Mesenteric fat pad (tissue), 1 donor: ENCODE results near the gene SMARCA4. TPM values are rescaled to one million over a fixed set of nuclear protein-coding genes. Genes with fewer than 3 reads are reported as not detected.

ENCODE experiments used
- DNase-seq: peaks from one replicate; pipeline ENCODE4 v3.0.0-alpha.2; 2020; ENCODE audit warnings: low spot score
- total RNA-seq: library from RNA; stranded (reverse); fragmentation: NEBNext Ultra II Directional; extraction: Animal tissue kit (Norgen Biotek cat#: 25700); gene quantifications from one replicate; pipeline ENCODE4 v1.2.1, GENCODE V29; 2021
- donor health status: DM: yes; HTN: yes; CAD: no.

The SMARCA4 gene
- total RNA-seq, 1 donor from 2014 or later, result 70.7 TPM

DNA sequence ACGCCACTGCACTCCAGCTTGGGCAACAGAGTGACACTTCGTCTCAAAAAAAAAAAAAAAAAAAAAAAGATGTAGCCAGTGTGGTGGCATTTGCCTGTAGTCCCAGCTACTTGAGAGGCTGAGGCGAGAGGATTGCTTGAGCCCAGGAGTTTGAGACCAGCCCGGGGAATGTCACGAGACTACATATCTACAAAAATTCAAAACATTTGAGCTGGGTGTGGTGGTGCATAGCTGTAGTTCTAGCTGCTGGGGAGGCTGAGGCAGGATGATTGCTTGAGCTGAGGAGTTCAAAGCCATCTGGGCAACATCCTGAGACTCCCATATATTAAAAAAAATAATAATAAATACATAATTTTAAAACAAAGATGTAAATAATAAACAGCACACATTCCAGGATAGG is 46.6 kb downstream of the SMARCA4 start:
- no peak for DNase-seq

DNA sequence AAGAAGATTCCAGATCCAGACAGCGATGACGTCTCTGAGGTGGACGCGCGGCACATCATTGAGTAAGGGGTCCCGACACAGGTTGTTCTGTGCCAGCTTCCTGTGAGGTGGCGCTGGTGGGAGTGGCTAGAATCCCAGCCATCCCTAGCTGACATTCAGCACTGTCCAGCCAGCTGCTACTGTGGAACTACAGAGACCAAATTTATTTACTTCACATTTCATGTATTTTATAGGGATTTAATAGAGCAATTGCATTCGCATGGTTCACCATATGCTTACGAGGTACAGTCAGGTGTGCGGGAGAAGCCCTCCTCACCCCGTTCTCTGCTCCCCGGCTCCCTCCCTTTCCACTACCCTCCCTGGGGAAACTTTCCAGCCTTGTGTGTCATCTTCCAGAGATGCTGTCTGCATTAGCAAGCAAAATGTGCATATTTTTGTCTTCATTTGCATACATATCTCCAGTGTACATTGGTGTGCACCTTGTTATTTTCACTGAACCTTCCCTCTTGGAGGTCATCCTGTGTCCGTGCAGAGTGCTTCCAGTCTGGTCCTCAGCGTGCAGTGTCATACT is 47.2 kb downstream of the SMARCA4 start:
- no peak for DNase-seq

GRCh38 chr19:11010041-11010440 is 49.2 kb downstream of the SMARCA4 start:
- DNase-seq, result no peak

GRCh38 chr19:11012507-11012906 is 51.7 kb downstream of the SMARCA4 start:
- DNase-seq, result no peak

- no peak for DNase-seq
Measured at GRCh38 chr19:11013771-11014170, 52.9 kb downstream of the SMARCA4 start.

GRCh38 chr19:11014403-11014911 is 53.6 kb downstream of the SMARCA4 start:
- DNase-seq, result no peak

- DNase-seq, result no peak
Measured at GRCh38 chr19:11016631-11017030, 55.8 kb downstream of the SMARCA4 start.

GRCh38 chr19:11017275-11018035 is 56.6 kb downstream of the SMARCA4 start:
- DNase-seq, result no peak

- no peak for DNase-seq
Measured at GRCh38 chr19:11018179-11018578, 57.3 kb downstream of the SMARCA4 start.

DNA sequence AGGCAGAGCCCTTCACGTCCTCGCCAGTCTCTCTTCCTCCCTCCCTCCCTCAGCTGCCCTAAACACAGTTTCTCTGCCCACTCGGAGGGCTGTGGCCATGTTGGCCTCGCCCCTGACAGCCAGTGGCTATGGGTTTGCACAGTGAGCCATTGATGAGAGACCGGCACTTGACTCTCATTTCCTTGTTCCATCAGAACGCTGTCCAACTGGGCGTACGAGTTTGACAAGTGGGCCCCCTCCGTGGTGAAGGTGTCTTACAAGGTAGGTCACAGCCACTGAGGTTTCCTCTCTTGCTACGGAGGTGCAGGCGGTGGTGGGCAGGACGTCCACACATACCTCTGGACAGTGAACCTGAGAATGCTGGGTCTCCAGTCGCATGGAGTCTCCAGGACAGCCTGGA is 57.9 kb downstream of the SMARCA4 start:
- DNase-seq, result no peak

DNA sequence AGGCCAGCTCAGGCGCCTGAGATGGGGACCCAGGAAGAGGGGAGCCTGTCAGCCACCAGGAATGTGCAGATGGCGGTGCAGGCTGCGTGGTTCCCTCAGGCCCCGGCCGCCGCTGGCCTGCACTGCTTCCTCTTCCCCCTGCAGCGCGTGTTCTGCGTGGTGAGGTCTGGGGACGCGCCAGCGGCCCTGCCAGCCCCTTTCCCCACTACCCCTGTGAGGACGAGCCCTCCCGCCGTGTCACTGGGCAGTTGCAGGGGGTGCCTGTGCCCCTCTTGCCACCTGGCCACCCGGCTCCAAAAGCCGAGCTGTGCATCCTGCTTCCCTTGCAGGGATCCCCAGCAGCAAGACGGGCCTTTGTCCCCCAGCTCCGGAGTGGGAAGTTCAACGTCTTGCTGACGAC is 58.4 kb downstream of the SMARCA4 start:
- DNase-seq, result no peak

- no peak for DNase-seq
Measured at GRCh38 chr19:11019824-11020223, 59.0 kb downstream of the SMARCA4 start.

GRCh38 chr19:11020423-11020822 is 59.6 kb downstream of the SMARCA4 start:
- DNase-seq, result no peak

DNA sequence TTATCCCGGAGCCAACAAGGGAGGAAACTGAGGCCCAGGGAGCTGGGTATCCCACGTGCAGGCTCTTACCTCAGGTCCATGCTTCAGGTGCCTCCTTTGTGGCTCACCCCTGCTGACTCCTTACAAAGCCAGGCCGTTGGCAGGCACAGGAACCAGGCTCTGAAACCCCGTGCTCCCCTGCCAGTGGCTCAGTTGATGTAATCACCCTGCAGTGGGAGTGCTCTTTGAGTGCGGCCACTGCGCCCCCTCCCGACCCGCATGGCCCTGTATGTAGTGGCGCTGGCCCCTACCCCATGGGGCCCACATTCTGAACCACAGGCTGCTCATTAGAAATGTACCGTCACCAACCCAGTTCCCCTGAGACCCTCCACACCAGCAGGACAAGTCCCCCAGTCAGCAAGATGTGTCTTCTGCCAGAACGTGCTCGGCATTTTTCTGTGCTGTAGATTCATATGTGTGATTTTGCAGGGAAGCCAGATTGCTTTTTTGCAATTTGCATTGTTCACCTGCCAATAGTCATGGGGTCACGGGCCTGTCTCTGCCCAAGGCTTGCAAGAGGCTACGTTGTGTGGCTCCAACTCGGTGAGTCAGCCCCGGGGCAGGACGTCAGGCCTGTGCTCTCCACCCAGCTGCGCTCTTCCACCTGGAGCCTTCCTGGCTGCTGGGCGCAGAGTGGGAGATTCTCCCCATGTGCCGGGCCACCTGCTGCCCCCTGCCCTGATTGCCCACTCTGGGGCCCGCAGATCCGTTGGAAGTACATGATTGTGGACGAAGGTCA is 60.3 kb downstream of the SMARCA4 start:
- DNase-seq, result no peak

DNA sequence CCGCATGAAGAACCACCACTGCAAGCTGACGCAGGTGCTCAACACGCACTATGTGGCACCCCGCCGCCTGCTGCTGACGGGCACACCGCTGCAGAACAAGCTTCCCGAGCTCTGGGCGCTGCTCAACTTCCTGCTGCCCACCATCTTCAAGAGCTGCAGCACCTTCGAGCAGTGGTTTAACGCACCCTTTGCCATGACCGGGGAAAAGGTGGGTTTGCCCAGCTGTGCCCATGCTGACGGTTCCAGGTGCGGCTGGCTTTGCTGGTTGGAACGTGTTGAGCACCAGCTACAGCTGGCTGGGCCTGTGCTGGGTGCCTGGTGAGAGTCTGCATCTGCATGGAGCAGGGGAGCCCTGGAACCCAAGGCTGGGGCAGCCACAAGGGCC is 60.9 kb downstream of the SMARCA4 start:
- DNase-seq, result no peak

DNA sequence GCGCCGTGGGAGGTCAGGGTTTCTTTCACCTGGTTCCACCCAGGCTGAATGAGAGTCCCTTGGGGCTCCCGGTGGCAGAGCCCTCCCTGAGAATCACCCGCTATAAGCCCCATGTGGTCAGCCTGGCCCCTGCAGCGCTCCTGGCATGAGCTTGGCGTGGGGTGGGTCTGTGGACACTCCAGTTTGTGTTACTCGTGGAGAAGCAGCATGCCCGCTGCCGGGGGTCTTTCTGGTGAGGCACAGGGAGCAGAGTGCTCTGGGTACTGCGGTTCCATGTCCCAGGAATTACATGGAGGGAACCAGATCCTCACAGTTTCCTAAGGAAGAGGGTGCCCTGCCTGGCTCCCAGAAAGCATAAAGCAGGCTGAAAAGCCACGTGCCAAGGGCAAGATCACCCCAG is 62.2 kb downstream of the SMARCA4 start:
- DNase-seq, result no peak

GRCh38 chr19:11023710-11024109 is 62.9 kb downstream of the SMARCA4 start:
- no peak for DNase-seq

DNA sequence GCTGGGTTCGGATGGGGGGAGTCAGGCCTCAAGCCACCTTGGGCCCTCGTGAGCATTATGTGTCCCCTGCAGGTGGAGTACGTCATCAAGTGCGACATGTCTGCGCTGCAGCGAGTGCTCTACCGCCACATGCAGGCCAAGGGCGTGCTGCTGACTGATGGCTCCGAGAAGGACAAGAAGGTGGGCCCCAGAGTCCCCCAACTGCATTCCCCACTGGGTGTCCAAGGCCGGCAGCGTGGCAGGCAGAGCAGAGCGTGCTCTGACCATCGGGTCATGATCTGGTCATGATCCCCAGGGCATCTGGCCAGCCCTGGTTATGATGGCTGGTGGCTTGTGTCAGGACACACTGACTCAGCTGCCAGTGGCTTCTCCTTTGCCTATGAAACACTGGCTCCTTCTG is 63.4 kb downstream of the SMARCA4 start:
- DNase-seq, result no peak

DNA sequence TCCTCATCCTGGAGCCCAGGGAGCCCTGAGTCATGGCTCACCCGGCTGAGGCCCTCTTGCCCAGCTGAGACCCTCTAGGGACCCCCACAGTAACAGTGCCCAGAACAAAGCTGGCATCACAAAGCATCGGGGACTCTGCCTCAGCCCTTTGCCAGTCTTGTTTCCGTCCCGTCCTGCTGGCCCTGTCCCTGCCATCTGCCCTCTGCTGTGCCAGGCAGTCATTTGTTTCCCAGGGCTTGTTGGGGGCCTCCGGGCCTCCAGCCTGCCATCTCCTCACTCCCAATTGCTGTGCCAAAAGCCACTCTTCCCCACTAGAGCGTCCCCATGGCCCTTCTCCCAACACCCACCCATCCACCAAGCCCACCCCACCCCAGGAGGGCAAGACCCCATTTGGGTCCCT is 64.2 kb downstream of the SMARCA4 start:
- DNase-seq, result no peak

DNA sequence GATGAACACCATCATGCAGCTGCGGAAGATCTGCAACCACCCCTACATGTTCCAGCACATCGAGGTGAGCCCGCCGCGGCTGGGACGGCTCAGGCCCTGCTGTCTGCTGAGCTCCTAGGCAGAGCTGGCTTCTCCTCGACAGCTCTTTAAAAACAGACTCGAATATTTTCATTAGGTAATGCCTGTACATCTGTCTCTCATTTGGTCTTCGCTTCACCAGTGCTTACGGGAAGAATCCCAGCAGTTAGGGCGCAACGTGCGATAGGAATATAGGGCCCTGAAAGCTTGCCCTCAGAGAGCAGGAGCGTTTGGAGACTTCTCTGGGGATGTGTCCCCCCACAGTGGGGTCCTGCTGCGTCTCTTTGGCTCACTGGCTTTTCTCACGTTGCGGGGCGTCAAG is 64.6 kb downstream of the SMARCA4 start:
- no peak for DNase-seq

DNA sequence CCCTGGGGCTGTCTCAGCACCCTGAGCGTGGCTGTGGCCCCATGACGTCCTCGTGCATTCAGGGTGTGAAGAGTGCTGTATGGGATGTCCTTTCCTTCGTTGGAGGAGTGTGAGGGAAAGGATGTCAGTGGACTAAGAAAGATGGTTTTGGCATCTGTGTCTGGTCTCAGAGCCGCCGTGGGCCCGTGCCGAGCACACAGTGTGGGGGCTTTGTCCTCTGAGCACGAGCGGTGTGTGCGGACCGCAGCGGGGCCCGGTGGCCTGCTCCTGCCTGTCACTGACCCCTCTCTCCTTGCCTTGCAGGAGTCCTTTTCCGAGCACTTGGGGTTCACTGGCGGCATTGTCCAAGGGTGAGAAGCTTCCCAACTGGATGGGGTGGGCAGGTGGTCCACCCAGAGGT is 65.2 kb downstream of the SMARCA4 start:
- DNase-seq, result no peak

- no peak for DNase-seq
Measured at GRCh38 chr19:11027381-11027780, 66.6 kb downstream of the SMARCA4 start.
